Activated T-cell treated with anti-CD3 and anti-CD28 coated beads for 1 hour (primary cell): ENCODE data around the gene HSF2BP.
"Not testable (repeated sequence)": the region's sequence is repeated elsewhere in the genome, so short reads cannot be mapped to it uniquely, and the experiment has no call there.

Source experiments
- DNase-seq: peaks from one replicate; pipeline ENCODE4 v3.0.0-alpha.2; 2020; ENCODE audit warnings: low read depth

HSF2BP gene

DNA sequence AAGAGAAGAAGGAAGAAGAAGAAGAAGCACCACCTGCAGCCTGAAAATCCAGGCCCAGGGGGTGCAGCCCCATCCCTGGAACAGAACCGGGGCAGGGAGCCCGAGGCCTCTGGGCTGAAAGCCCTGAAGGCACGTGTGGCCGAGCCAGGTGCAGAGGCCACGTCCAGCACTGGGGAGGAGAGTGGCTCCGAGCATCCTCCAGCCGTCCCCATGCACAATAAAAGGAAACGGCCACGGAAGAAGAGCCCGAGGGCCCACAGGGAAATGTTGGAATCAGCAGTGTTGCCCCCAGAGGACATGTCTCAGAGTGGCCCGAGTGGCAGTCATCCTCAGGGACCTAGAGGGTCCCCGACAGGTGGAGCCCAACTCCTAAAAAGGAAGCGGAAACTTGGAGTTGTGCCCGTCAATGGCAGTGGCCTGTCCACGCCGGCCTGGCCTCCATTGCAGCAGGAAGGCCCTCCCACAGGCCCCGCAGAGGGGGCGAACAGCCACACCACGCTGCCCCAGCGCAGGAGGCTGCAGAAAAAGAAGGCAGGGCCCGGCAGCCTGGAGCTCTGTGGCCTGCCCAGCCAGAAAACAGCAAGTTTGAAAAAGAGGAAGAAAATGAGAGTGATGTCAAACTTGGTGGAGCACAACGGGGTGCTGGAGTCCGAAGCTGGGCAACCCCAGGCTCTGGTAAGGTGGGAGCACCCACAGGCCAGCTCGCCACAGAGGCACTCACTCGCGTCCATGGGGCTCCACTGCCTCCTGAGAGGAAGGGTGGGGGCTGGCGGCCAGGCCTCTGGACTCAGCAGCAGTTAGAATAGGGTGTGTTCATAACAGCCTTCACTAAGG is 28.5 kb upstream of the HSF2BP start:
- DNase-seq: no peak

DNA sequence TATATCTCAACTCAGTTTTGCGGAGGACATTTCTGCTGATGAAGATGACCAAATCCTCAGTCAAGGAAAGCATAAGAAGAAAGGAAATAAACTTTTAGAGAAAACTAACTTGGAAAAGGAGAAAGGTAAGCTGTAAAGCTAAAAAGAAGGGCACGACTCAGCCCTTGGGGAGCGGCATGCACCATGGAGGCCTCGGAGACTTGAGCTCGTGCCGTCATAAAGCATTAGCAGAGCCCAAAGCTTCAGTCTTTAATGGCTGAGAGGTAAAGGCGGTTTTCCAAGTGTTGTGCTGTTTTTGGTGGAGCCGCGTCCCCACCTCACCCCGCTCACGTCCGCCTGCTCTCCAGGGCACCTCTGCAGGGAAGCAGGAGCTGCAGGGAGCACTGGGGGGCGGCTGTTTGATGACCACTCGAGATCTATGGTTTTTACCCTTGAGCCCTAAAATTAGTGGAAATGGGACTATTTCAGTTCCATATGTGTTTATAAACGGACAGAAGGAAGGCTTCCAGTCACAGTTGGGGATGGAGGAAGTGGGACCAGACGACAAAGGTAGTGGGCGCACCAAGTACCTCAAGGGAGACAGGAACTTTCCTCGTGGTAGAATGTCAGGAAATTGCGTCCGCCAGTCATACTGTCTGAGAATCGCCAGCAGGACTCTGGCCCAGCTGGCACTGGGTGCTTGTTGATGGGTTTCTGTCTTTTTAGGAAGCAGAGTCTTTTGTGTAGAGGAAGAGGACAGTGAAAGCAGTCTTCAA is 27.7 kb upstream of the HSF2BP start:
- no peak for DNase-seq

- no peak for DNase-seq
Observed at GRCh38 chr21:43684424-43684823, 25.1 kb upstream of the HSF2BP start.

GRCh38 chr21:43681650-43682049 is 22.4 kb upstream of the HSF2BP start:
- no peak for DNase-seq

DNA sequence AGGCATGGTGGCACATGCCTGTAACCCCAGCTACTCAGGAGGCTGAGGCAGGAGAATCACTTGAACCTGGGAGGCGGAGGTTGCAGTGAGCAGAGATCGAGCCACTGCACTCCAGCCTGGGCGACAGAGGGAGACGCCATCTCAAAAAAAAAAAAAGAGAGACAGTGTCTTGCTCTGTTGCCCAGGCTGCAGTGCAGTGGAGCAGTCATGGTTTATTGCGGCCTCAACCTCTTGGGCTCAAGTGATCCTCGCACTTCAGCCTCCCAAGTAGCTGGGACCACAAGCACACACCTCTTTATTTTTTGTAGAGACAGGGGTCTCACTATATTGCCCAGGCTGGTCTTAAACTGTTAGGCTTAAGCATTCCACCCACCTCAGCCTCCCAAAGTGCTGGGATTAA is 21.1 kb upstream of the HSF2BP start:
- DNase-seq: not testable (repeated sequence)

- no peak for DNase-seq
Observed at GRCh38 chr21:43679951-43680350, 20.7 kb upstream of the HSF2BP start.

DNA sequence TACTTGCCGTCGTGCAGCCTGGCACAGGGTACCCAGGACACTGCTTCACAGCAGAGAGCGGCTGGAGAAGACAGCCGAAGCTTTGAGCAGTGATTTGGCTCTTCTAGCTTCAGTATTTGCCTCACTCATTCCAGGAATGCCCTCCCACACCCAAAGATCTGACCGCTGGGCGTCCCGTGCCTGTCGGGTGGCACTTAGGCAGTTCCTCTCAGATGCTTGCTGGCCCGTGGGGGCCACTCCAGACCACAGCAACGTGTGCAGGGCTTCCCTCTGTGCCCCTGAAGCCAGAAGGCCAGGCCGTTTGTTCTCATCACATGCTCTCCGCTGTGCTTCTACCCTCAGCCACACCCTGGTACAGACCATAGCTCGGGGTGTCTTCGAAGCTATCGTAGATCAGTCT is 17.1 kb upstream of the HSF2BP start:
- no peak for DNase-seq

DNA sequence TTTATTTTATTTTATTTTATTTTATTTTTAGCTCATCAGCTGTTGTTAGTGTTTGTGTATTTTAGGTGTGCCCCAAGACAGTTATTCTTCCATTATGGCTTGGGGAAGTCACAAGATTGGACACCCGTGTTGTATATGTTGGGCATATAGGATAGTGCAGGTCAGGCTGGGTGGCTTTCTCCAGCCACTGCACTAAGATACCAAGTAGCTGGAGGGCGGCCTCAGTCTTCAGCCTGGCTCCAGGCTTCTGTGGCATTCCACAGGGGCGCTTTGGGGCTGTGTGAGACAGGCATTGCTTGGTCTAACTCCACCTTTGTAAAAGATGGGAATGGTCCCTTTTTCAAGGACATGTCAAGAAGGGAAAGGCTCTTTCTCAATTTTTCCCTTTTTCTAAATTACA is 16.6 kb upstream of the HSF2BP start:
- DNase-seq: no peak

DNA sequence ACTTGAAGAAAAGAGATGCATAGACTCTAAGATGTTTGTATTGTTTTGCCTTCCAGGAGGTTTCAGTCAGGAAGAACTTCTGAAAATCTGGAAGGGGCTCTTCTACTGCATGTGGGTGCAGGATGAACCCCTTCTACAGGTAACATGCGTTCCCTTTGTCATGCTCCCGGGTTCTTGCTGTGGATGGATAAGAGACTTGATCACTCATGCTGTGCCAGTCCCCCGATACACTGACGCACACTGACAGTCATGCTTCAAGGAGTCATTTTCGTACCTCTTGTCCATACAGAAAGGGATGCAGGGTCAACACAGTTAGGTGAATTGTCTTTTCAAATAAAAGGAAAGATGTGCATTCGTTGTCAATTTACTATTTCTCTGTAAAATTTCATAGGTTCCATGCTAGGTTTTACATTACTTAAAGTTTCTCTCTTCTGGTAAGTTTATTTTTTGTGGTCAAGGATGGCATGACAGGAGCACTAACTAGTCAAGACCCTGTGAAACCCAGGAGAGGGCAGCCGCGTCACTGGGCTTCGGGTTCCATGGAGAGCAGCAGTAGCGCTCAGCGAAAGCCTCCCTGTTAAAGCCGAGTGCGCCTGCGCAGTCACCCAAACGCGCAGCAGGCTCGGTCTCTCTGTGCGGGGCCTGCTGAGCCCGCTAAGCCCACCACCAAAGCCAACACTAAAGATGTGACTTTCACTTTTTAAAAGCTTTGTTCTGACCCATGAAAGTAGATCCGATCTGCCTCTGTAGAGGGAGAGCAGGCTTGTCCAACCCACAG is 10.7 kb upstream of the HSF2BP start:
- no peak for DNase-seq

DNA sequence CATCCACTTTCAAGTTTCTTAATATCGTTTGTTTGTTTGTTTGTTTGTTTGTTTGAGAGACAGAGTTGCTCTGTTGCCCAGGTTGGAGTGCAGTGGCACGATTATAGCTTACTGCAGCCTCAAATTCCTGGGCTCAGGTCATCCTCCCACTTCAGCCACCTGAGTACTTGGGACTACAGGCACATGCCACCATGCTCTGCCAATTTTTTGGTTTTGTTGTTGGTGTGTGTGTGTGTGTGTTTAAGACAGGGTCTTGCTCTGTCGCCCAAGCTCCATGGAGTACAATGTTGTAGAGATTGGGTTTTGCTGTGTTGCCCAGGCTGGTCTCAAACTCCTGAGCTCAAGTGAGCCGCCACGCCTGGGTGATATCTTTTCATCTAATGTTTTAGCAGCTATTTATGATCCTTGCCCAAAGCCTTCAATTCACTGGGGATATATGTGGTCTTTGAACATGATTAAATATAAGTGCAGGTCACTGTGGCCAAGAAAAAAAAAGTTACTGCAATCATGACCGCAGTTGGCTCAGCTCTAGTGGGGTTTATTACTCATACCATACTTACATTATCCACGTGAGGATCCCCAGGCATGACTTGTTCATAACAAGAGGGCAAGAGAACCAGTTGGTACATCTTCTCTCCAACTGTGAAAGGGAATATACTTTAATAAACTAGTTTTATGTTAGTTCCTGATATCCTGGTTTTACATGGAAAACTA is 8.1 kb upstream of the HSF2BP start:
- no peak for DNase-seq

GRCh38 chr21:43665879-43666278 is 6.6 kb upstream of the HSF2BP start:
- DNase-seq: no peak

- DNase-seq: no peak
Observed at GRCh38 chr21:43664358-43664757, 5.1 kb upstream of the HSF2BP start.

DNA sequence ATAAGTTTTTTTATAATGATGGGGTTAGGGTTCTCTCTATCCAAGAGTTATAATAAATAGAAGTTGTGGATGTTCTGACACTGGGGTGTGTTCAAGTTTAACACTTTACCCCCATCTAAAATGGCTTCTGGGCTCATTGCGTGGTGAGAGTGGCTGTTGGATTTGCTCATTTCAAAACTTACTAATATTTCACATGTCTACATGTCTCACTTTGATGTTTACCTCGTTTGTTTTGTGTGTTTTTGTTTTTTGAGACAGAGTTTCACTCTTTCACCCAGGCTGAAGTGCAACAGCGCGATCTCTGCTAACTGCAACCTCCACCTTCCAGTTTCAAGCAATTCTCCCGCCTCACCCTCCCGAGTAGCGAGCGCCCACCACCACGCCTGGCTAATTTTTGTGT is 3.7 kb upstream of the HSF2BP start:
- no peak for DNase-seq

- DNase-seq: no peak
Observed at GRCh38 chr21:43662286-43662685, 3.0 kb upstream of the HSF2BP start.

GRCh38 chr21:43658769-43659135 is 536 bp downstream of the HSF2BP start:
- no peak for DNase-seq

DNA sequence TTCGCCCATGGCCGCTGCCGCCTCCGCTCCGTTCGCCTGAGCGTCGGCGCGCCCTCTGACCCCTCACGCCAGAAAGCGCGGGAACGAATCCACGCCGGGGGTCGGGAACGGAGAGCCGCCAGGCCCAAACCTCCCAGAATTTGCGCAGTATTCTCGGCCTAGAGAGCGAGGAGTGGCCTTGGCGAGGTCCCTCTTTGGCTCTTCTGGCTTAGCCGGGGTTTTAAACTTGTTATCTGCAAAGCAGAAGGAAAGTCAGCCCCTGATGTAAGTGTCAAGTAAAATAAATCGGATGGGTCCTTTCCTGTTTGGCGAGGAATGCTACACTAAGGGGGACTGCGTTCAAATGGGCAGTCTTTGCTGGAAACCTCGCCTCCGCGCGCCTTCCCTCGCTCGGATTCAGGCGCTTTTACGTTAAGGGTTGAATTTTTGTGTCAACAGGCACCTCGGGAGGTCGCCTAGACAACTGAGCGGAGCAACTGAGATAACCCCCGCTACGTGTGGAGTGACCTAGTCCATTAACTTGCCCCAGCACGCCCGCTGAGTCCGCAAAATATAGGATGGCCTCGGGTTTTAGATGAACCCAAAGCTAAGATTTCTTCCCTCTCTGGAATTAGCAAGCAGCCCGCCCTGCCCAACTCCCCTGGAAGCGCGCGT is 1.1 kb downstream of the HSF2BP start:
- DNase-seq: no peak

DNA sequence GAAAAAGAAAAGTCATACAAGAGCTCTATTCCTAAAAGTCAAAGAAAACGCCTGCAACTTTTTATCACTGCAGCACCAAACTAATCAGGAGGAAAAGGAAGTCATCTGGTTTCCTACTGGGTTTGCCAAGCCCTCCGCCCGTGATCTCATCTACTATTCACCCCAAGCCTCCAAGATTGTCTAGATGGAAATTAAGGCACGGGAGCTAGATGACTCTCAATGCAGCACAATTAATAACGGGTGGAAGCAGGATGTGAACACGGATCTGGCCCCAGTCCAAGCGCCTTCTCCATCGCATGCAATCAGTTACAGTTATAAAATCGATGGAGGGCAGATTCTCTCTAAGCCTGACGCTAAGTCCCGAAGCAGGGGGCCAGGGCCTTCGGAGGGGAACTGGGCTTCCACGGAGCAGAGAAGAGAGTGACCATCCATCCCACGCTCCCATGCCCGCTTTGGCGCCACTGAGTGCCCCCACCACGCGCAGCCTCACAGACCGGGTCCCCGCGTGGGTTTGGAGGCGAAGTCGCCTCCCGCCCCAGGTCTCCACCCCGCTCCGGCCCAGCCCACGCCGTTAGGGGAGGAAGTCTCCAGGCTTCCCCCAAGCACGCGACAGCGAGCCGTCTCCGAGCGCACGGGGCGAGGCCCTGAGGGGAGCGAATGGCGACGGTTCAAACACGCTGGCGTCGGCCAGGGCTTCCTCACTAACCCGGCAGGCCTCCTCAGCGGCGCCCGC is 1.8 kb downstream of the HSF2BP start:
- DNase-seq: no peak

DNA sequence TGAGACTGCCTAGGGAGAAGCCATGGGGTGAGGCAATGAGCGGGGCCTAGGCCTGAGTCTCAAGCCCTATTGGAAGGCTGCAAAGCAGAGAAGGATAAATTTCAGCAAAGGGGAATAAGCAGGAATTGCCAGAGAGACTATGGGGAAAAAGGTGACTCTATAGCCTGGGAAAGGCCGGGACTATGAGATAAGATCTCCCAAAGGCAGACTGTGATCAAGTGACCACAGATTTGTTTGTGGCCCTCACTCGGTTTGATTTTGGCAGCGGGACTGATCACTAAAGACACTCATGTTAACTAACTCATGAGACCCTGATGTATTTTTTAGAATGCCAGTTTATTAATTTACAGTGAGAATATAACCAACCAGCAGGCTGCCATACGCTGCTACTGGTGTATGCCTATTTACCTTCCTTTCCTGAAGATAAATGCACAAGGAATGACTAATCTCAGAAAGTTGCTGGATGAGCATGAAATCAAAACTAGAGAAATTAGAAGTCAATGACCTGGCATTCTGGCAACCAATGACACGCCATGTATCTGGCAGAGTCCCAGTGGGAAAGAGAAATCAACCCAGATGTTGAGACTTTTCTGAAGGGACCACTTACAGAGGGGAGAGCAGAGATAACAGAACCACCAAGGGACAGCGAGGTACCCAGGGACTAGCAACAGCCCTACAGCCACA is 4.3 kb downstream of the HSF2BP start:
- no peak for DNase-seq

- no peak for DNase-seq
Observed at GRCh38 chr21:43653626-43654025, 5.7 kb downstream of the HSF2BP start.

DNA sequence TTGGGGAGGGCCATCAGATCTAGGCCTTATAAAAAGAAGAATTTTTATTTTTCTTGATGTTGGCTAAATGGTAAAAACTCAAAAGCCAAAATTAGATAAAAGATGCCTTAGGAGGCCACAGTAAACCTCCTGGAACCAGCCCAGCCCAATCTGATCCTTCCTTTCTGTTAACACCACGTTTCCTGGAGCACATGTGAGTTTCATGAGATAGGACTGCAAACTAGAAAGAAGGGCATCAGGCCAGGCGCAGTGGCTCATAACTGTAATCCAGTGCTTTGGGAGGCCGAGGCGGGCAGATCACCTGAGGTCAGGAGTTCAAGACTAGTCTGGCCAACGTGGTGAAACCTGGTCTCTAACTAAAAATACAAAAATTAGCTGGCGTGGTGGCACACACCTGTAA is 6.7 kb downstream of the HSF2BP start:
- no peak for DNase-seq
